A673 (cell line): ENCODE measurements around the gene GAB2. TPM values are rescaled to one million over a fixed set of nuclear protein-coding genes. Genes with fewer than 3 reads are reported as not detected.

Experiments
- BruUV-seq: library from RNA; stranded (reverse); fragments of 400-500 nt; replicated peaks from 2 replicates; lab custom pipeline; 2021; lab: Mats Ljungman, UMichigan
- CTCF ChIA-PET: fragments of 300-600 bp; sonication (Branson Sonifier 250); formaldehyde crosslinking; loops from one replicate; lab custom pipeline; 2022; ENCODE audit warnings: antibody characterized with exemption; lab: Charles Lee
- POLR2A ChIA-PET: fragments of 300-600 bp; sonication (Branson Sonifier 250); formaldehyde crosslinking; loops from one replicate; lab custom pipeline; 2022; ENCODE audit warnings: antibody characterized with exemption; ENCODE audit not compliant: low non-redundant PET; lab: Charles Lee
- DNase-seq: peaks from one replicate; pipeline ENCODE4 v3.0.0-alpha.2; 2015; ENCODE audit warnings: low spot score
- H3K27ac ChIP-seq: fragments of 200-600 bp; sonication (generic); 2 replicates; pipeline ENCODE4 v1.5.1; 2016; ENCODE audit warnings: mixed run types, low read depth, mild to moderate bottlenecking, mixed read lengths, antibody characterized with exemption, low read length; ENCODE audit not compliant: poor library complexity, severe bottlenecking
- H3K27me3 ChIP-seq: fragments of 200-600 bp; sonication (generic); replicated peaks from 2 replicates; pipeline ENCODE4 v1.6.1; 2017; ENCODE audit warnings: mixed run types, low read depth, mild to moderate bottlenecking, mixed read lengths, antibody characterized with exemption, low read length; ENCODE audit not compliant: insufficient read depth, poor library complexity
- H3K36me3 ChIP-seq: fragments of 200-600 bp; sonication (generic); 2 replicates; pipeline ENCODE4 v1.6.1; 2016; ENCODE audit warnings: mixed run types, mild to moderate bottlenecking, mixed read lengths, antibody characterized with exemption, low read length; ENCODE audit not compliant: insufficient read depth, poor library complexity, severe bottlenecking
- H3K4me1 ChIP-seq: fragments of 200-600 bp; sonication (generic); 2 replicates; pipeline ENCODE4 v1.6.1; 2017; ENCODE audit warnings: mixed run types, mild to moderate bottlenecking, mixed read lengths, antibody characterized with exemption, low read length; ENCODE audit not compliant: insufficient read depth, poor library complexity, severe bottlenecking
- H3K4me3 ChIP-seq: fragments of 200-600 bp; sonication (generic); 2 replicates; pipeline ENCODE4 v1.5.1; 2016; ENCODE audit warnings: low read depth, mixed run types, mild to moderate bottlenecking, mixed read lengths, low read length; ENCODE audit not compliant: poor library complexity, severe bottlenecking
- H3K9me3 ChIP-seq: fragments of 200-600 bp; sonication (generic); 2 replicates; pipeline ENCODE4 v1.6.1; 2016; ENCODE audit warnings: mixed run types, low read depth, mild to moderate bottlenecking, mixed read lengths, antibody characterized with exemption, low read length; ENCODE audit not compliant: poor library complexity, severe bottlenecking
- EZH2 ChIP-seq: fragments of 200-600 bp; sonication (generic); IDR thresholded peaks from 2 replicates; pipeline ENCODE4 v1.6.1; 2017; ENCODE audit warnings: borderline replicate concordance, low read depth, mild to moderate bottlenecking, mixed read lengths, antibody characterized with exemption, low read length; ENCODE audit not compliant: poor library complexity, severe bottlenecking
- intact Hi-C: fragments of 100-400 bp; cut with micrococcal nuclease; formaldehyde crosslinking; loops from one replicate; pipeline ENCODE4 v1.10.0; 2022; ENCODE audit not compliant: unreplicated experiment
- total RNA-seq: library from RNA; stranded (reverse); gene quantifications from 2 replicates; pipeline ENCODE4 v1.2.3, GENCODE V29; 2021
- TF ChIP-seq, protein P1 (sequence below): fragments of 300-800, 200-600 bp; sonication (generic); conservative IDR thresholded peaks from 2 replicates; pipeline ENCODE4 v1.5.1; 2017; ENCODE audit warnings: low read depth, mild to moderate bottlenecking, antibody characterized with exemption, low read length, moderate library complexity, mixed read lengths

Gene GAB2
- total RNA-seq, 1 experiment from 2014 or later: 21.5 TPM

DNA sequence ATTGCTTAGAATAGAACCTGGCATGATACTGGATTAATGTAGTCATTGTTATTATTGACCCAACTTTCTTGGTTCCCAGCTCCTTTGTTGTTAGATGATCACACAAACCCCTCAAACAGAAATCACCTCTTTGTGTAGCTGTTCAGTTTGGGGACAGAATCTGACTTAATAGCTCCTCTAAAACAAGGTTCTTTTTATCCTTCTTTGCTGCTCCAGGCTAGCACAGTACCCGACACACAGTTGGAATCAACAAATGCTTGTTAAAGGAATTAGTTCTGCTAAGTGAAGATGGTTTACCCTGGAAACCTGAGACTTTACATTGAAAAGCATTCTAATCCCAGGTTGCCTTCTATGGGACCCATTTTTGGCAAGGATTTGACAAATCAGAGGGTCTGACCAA, 43.9 kb downstream of the GAB2 start:
- H3K4me3 ChIP-seq: no peak overlapping the region
- H3K4me1 ChIP-seq: peaks cover 31% of the 10 kb centered on the region
- POLR2A ChIA-PET: interaction anchor here (0.6 kb wide), 1 partner anchor 736 kb away, joined by 3 read pairs; the partner anchor contains the start of gene CLNS1A
- no peak for TF ChIP-seq EZH2
- TF ChIP-seq, protein P1, sequence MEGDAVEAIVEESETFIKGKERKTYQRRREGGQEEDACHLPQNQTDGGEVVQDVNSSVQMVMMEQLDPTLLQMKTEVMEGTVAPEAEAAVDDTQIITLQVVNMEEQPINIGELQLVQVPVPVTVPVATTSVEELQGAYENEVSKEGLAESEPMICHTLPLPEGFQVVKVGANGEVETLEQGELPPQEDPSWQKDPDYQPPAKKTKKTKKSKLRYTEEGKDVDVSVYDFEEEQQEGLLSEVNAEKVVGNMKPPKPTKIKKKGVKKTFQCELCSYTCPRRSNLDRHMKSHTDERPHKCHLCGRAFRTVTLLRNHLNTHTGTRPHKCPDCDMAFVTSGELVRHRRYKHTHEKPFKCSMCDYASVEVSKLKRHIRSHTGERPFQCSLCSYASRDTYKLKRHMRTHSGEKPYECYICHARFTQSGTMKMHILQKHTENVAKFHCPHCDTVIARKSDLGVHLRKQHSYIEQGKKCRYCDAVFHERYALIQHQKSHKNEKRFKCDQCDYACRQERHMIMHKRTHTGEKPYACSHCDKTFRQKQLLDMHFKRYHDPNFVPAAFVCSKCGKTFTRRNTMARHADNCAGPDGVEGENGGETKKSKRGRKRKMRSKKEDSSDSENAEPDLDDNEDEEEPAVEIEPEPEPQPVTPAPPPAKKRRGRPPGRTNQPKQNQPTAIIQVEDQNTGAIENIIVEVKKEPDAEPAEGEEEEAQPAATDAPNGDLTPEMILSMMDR: no peak
- intact Hi-C loops: no loop called here
- no peaks in the 10 kb centered on the region for H3K27me3 ChIP-seq
- no peak for DNase-seq
- no peak overlapping the region for H3K27ac ChIP-seq
- CTCF ChIA-PET: no interaction called here
- peaks cover 2% of the 10 kb centered on the region for H3K9me3 ChIP-seq
- H3K36me3 ChIP-seq: no peaks in the 10 kb centered on the region
- no TSS peak for BruUV-seq

GRCh38 chr11:78372114-78372768, 45.4 kb downstream of the GAB2 start:
- Histone ChIP-seq H3K9me3 (peaks cover 2% of the 10 kb centered on the region), H3K4me1 (peaks cover 30% of the 10 kb centered on the region), H3K36me3 (no peaks in the 10 kb centered on the region), H3K27ac (no peak overlapping the region), H3K27me3 (no peaks in the 10 kb centered on the region), H3K4me3 (no peak overlapping the region)
- no peak for DNase-seq
- ChIA-PET CTCF (no interaction called here), POLR2A (no interaction called here)
- TF ChIP-seq, protein P1: no peak
- no peak for TF ChIP-seq EZH2
- intact Hi-C loops: no loop called here
- no TSS peak for BruUV-seq

GRCh38 chr11:78371221-78371891, 46.3 kb downstream of the GAB2 start:
- POLR2A ChIA-PET: no interaction called here
- H3K36me3 ChIP-seq: no peaks in the 10 kb centered on the region
- no TSS peak for BruUV-seq
- TF ChIP-seq, protein P1: no peak
- no peak for TF ChIP-seq EZH2
- no peaks in the 10 kb centered on the region for H3K9me3 ChIP-seq
- peaks cover 30% of the 10 kb centered on the region for H3K4me1 ChIP-seq
- intact Hi-C loops: no loop called here
- CTCF ChIA-PET: no interaction called here
- no peak for DNase-seq
- no peaks in the 10 kb centered on the region for H3K27me3 ChIP-seq
- no peak overlapping the region for H3K27ac ChIP-seq
- H3K4me3 ChIP-seq: no peak overlapping the region
